RWPE2 (cell line): Measurements from ENCODE around the gene SEPTIN1.

ENCODE experiments used
- ATAC-seq: fragments of 200-7000 bp; cut with Tn5 transposase; 3 replicates; pipeline ENCODE4 v1.9.1; 2021; ENCODE audit warnings: low read depth
- DNase-seq: peaks from one replicate; pipeline ENCODE4 v3.0.0-alpha.2; 2020; ENCODE audit warnings: low spot score
- H3K27ac ChIP-seq: fragments of 450-650 bp; 2 replicates; pipeline ENCODE4 v1.5.1; 2017; ENCODE audit warnings: mild to moderate bottlenecking; ENCODE audit not compliant: poor library complexity, severe bottlenecking
- H3K27me3 ChIP-seq: fragments of 250-450 bp; sonication (Bioruptor Pico); 2 replicates; pipeline ENCODE4 v1.5.1; 2021; ENCODE audit warnings: mild to moderate bottlenecking, moderate library complexity; ENCODE audit not compliant: insufficient read depth, poor library complexity, severe bottlenecking
- H3K36me3 ChIP-seq: fragments of 250-450 bp; sonication (Bioruptor Pico); 2 replicates; pipeline ENCODE4 v1.5.1; 2020; ENCODE audit warnings: low read depth, mild to moderate bottlenecking, moderate library complexity
- H3K4me1 ChIP-seq: fragments of 250-450 bp; sonication (Bioruptor Pico); 2 replicates; pipeline ENCODE4 v1.5.1; 2021; ENCODE audit warnings: mild to moderate bottlenecking, moderate library complexity; ENCODE audit not compliant: insufficient read depth, poor library complexity, severe bottlenecking
- H3K4me3 ChIP-seq: fragments of 250-450 bp; sonication (Bioruptor Pico); 2 replicates; pipeline ENCODE4 v1.5.1; 2021; ENCODE audit warnings: mild to moderate bottlenecking, moderate library complexity; ENCODE audit not compliant: severe bottlenecking
- H3K9me3 ChIP-seq: fragments of 250-450 bp; sonication (Bioruptor Pico); 2 replicates; pipeline ENCODE4 v1.5.1; 2021; ENCODE audit warnings: mild to moderate bottlenecking, moderate library complexity; ENCODE audit not compliant: severe bottlenecking
- TF ChIP-seq, protein P1 (sequence below): fragments of 450-650 bp; IDR thresholded peaks from one replicate; pipeline ENCODE4 v1.5.1; 2017; ENCODE audit warnings: mild to moderate bottlenecking, moderate library complexity; ENCODE audit not compliant: poor library complexity, severe bottlenecking

The SEPTIN1 gene

DNA sequence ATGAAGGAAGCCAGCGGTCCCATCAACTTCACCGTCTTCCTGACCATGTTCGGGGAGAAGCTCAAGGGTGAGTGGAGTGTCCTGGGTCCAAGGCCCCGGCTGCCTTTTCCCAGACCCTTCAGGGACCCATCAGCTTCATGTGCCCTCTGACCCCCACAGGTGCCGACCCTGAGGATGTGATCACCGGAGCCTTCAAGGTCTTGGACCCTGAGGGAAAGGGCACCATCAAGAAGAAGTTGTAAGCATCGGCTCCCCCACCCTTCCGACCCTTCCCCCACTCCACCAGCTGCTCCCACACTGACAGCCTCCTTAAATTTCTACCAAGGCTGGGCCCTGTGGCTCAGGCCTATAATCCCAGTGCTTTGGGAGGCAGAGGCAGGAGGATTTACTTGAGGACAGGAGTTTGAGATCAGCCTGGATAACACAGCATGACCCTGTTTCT, 5.9 kb downstream of the SEPTIN1 start:
- DNase-seq (no peak), ATAC-seq (no peak)
- Histone ChIP-seq H3K27ac (peak overlapping the region; percentile 91), H3K4me3 (no peak overlapping the region), H3K27me3 (no peaks in the 10 kb centered on the region), H3K4me1 (peaks cover 4% of the 10 kb centered on the region), H3K36me3 (no peaks in the 10 kb centered on the region), H3K9me3 (no peaks in the 10 kb centered on the region)
- TF ChIP-seq, protein P1, sequence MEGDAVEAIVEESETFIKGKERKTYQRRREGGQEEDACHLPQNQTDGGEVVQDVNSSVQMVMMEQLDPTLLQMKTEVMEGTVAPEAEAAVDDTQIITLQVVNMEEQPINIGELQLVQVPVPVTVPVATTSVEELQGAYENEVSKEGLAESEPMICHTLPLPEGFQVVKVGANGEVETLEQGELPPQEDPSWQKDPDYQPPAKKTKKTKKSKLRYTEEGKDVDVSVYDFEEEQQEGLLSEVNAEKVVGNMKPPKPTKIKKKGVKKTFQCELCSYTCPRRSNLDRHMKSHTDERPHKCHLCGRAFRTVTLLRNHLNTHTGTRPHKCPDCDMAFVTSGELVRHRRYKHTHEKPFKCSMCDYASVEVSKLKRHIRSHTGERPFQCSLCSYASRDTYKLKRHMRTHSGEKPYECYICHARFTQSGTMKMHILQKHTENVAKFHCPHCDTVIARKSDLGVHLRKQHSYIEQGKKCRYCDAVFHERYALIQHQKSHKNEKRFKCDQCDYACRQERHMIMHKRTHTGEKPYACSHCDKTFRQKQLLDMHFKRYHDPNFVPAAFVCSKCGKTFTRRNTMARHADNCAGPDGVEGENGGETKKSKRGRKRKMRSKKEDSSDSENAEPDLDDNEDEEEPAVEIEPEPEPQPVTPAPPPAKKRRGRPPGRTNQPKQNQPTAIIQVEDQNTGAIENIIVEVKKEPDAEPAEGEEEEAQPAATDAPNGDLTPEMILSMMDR, result no peak

DNA sequence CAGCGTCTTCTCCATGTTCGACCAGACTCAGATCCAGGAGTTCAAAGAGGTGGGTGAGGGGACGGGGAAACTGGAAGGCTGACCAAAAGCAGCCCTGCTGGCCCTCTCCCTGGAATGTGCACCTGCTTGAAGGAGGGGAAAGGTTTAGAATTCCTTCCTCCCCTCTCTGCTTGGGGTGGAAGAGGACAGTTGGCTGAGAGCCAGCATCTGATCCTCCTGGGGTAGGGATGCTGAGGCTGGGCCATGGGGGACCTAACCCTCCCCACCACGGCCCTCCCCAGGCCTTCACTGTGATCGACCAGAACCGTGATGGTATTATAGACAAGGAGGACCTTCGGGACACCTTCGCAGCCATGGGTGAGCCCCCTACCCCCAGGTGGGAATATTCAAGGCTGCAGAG, 6.5 kb downstream of the SEPTIN1 start:
- DNase-seq, result no peak
- peaks cover 4% of the 10 kb centered on the region for H3K4me1 ChIP-seq
- TF ChIP-seq, protein P1, result no peak
- ATAC-seq, result no peak
- no peaks in the 10 kb centered on the region for H3K9me3 ChIP-seq
- H3K27ac ChIP-seq, result no peak overlapping the region
- H3K4me3 ChIP-seq, result no peak overlapping the region
- no peaks in the 10 kb centered on the region for H3K36me3 ChIP-seq
- no peaks in the 10 kb centered on the region for H3K27me3 ChIP-seq

DNA sequence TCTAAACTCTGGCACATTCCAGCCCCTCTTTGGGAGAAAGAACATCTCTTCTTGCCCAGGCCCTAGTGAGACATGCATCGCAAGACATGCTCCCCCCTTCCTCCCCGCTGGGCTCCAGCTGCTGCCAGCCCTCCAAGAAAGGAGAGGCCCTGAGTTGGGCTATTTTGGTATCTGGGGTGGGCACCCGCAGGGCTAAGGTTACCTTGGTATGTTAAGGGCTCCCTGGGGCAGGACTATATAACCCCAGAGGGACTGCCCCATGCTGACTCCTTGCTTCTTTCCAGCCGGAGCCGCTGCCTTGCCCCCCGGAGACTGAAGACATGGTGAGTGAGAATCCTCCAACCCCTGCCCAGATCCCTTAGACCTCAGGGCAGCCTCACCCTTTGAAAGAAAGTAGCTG, 7.8 kb downstream of the SEPTIN1 start, which contains the start of gene MYL11:
Gene MYL11, plus strand, starts transcription at position 265 of the 400 bp plus-strand sequence. Its CDS starts 56 bp downstream, at position 321.
- no peak within 1 kb of the TSS for H3K27ac ChIP-seq
- DNase-seq, result no peak
- H3K4me3 ChIP-seq, result no peak within 1 kb of the TSS
- H3K4me1 ChIP-seq, result peaks cover 4% of the 10 kb centered on the region
- no peaks in the 10 kb centered on the region for H3K9me3 ChIP-seq
- no peak for ATAC-seq
- TF ChIP-seq, protein P1, result no peak
- H3K27me3 ChIP-seq, result no peaks in the 10 kb centered on the region
- no peaks in the 10 kb centered on the region for H3K36me3 ChIP-seq

DNA sequence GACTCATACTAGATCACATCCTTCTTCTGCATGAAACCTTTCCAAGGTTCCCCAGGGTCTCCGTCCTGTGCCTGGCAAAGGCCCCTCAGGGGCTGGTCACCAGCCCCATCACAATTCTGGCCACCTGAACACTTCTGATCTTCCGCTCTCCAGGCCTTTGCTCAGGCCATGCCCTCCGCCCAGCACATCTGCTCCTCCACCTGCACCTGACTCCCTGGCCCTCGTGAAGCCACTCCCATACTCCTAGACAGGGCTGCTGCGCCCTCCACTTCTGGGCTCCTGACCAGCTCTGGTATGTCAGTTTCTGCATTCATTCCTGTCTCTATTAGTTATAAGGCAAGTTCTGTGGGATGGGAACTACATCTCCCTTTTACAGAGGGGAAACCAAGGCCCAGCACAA, 9.6 kb downstream of the SEPTIN1 start:
- DNase-seq, result no peak
- TF ChIP-seq, protein P1, result no peak
- peaks cover 4% of the 10 kb centered on the region for H3K4me1 ChIP-seq
- no peaks in the 10 kb centered on the region for H3K27me3 ChIP-seq
- ATAC-seq, result no peak
- H3K36me3 ChIP-seq, result peaks cover 3% of the 10 kb centered on the region; the same call in 1 of the 2 replicates
- H3K9me3 ChIP-seq, result no peaks in the 10 kb centered on the region
- no peak overlapping the region for H3K4me3 ChIP-seq
- H3K27ac ChIP-seq, result no peak overlapping the region

DNA sequence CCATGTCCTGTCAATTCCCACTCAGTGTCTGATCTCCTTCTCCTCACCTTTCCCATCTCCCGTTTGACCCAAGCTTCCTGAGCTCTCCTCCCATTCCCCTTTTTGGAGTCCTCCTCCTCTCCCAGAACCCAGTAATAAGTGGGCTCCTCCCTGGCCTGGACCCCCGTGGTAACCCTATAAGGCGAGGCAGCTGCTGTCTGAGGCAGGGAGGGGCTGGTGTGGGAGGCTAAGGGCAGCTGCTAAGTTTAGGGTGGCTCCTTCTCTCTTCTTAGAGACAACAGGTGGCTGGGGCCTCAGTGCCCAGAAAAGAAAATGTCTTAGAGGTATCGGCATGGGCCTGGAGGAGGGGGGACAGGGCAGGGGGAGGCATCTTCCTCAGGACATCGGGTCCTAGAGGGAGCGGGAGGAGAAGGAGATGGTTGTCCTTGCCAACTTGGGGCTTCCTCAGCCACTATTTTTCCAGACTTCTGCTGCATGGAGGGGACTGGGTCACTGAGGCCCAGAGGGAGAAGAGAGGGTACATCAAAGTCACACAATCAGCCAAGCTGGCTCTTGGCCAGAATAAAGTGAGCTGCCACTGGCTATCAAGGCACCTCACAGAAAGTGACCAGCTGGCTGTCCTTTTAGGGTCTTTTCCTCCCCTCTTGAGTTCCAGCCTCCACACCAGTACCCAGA, 10.2 kb downstream of the SEPTIN1 start:
- Histone ChIP-seq H3K27ac (no peak overlapping the region), H3K9me3 (no peaks in the 10 kb centered on the region), H3K27me3 (no peaks in the 10 kb centered on the region), H3K36me3 (peaks cover 9% of the 10 kb centered on the region), H3K4me3 (no peak overlapping the region), H3K4me1 (peaks cover under 1% of the 10 kb centered on the region)
- TF ChIP-seq, protein P1, result no peak
- DNase-seq (no peak), ATAC-seq (no peak)
